Pulmonary artery endothelial cell (primary cell): ENCODE results near the gene C1orf21. TPM values are rescaled to one million over a fixed set of nuclear protein-coding genes. Genes with fewer than 3 reads are reported as not detected.
"Not testable (repeated sequence)": the region's sequence is repeated elsewhere in the genome, so short reads cannot be mapped to it uniquely, and the experiment has no call there.

Experiments
- DNase-seq: peaks from one replicate; pipeline ENCODE4 v3.0.0-alpha.2; 2011; ENCODE audit warnings: low read depth, low spot score
- total RNA-seq: library from RNA; depleted of rRNA; stranded (reverse); fragments of >200 nt; gene quantifications from 2 replicates; pipeline ENCODE4 v1.2.3, GENCODE V29; 2014

The C1orf21 gene
- total RNA-seq, 1 donor from 2014 or later: 26.2 TPM

DNA sequence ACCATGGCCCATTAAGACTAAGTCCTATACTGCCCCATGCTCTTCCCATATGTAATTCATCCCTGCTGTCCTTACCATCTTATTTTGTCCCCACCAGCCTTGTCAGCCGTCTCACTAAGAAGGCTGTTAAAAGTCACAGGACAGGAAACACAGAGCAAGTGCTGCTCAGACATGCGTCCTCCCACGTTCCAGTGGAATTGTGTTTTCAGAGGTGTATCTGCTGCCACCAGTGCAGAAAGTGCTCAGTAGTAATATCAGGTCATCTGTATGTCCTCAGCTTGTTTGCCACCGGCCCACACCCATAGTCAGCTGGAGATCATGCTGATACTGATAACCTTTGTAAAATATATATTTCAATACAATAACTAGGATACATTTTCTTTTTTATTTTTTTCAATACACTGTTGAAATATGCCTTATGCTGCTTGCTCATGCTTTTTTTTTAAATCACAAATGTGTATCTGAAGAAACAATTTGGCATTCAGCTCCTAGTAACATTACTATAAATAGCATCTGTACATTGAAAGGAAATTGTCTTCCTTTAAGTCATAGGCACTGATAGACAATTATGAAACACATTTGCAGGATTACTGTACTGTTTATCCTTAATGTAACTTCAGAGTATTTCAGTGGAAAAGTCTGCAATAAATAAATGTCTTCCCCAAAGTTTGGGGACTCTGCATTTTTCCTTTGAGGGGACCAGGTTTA, 211.0 kb downstream of the C1orf21 start:
- no peak for DNase-seq

DNA sequence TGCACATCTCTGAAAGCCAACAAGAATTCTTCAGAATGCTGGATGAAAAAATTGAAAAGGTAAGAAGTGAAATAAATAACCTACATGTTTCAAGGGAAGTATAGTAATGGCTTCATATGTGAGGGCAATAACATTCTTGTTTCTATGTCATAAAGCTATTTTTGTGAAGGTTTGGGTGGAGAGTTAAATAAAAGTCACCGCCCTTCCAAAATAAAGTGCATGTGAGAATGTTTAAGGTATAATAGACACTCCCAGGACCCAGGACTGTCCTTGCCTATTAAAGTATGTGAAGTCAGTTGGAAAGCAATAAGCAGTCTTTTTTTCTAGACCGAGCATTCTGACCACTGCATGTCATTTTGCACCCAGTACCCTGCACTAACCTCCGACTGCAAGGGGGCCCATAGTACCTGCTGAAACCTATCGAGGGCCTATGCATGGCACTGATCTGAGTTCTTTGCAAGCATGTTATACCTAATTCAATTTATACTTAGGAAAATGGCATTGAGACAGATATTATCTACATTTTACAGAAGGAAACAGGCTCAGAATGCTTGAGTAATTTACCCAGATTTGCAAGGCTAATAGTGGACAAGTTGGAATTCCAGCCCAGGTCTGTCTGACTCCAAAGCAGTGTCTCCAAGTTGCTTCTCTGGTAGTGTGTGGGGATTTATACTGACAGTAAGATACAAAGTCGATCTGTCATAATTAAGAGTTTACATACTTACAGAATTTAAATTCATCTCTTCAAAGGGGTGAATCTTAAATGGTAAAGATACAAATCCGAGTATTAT, 211.8 kb downstream of the C1orf21 start:
- no peak for DNase-seq

DNA sequence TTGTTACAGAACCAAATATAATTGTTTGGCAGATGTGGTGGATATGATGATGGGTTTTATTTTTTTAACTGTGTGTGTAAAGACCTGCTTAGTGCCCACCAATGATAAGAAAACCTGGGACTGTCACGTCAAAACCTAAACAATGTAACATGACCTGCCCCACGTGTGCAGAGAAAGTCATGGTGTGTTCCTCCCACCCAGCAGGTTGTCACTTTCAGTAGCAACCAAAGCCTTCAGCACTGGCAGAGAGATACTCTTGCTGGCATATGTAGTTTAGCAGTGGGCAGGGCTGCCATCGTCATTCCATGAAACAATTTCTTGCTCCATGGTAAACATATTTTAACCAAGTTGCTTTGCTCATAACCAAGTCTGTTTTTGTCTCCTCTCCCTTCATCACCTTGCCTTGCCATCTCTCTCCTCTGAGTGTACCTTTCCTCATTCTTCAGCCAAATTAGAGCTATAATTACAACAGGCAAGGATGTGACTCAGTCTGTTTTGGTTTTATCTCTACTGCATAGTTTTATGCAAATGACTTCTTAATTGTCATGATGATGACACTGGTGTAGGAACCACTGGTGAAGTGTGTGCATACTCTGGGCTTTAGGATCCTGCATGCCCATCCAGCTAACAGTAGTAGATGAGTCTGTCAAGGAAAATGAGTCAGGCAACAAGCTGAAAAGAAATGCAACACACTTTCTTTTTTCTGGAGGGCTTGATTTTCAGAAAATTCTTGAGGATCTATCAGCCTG, 217.5 kb downstream of the C1orf21 start:
- DNase-seq: no peak

- no peak for DNase-seq
Measured at GRCh38 chr1:184605941-184606340, 219.1 kb downstream of the C1orf21 start.

DNA sequence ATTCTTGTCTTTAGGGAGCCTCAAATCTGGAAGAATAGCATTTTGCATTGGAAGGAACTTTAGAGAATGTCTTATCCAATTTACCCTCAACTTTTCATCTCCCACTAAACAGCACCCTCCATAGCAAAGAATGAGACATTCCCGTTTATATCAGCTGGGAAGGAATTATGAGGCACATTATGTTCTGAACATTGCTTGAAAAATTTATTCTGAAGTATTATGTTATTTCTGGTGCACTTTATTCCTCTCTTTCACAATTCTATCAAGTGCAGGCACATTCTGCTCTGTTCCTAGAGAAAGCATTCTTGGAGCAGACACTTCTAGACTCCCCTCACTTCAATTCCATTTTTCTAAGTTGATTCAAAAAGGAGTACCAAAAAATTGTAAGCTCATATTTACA, 220.0 kb downstream of the C1orf21 start:
- DNase-seq: no peak

DNA sequence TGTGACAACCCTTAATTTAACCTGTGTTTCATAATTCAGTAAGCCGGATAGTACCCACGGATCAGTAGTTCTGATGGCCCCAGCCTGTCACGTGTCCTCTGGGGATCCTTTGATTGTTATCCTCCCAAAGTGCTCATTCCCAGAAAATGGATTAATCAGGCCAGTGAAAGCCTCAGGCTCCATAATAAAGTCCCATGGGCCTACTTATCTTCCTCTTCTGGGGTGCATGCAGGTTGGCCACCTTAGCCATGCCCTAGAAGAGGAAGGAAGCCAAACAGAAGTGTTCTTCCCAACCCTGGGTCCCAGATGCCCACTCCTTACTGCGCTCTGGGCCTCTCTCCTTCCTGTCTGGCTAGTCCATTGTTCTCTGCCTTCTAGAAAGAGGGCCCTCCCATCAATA, 221.8 kb downstream of the C1orf21 start:
- no peak for DNase-seq

DNA sequence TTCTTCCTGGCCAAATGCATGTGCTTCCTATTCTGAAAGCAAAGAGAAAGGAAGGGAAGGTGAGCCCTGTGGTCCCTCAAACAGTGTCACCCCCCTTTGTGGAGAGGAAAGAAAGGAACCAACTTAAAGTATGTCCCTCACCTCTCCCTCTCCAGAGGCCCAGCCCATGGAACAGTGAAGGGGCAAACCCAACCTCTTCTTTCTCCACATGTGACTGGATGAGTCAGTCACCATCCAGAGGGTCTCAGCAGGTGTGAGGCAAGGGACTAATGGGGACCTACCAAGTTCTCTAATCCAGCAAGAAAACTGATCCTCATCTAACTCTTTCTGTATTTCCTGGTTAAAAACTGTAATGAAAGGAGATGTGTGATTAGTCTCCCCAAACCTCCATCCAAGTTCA, 222.2 kb downstream of the C1orf21 start:
- DNase-seq: no peak

DNA sequence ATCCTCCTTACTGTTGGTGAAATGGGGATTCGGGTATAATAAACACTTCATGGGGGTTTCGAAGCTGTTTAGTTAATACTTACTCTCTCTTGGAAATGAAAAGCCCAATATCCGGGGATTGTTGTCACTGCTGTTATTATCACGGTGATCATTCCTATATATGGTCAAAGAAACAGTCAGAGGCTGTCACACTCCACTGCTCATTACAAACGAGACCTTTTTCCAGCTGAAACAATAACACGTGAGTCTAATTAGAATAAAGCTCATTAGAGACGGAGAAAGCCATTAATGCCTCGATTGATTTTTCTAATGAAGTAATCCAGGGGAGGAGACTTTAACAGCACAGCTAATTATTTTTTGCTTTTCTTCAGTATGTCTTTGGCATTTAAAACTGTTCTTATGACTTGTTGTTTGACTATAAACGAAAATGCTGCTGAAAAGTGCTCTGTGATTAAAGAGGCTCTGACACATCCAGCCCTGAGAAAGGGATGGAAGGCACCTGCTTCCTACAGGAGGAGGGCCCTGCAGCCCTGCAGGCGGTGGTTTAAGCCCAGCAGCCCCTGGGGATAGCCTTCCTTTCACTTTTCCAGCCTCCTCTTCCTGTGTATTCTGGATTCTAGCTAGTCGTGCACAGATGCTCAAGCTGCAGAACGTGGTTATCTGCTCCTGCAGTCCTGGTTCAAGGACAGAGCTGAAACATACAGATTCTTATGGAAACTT, 224.2 kb downstream of the C1orf21 start:
- DNase-seq: no peak

GRCh38 chr1:184612229-184612628, 225.4 kb downstream of the C1orf21 start:
- DNase-seq: not testable (repeated sequence)

DNA sequence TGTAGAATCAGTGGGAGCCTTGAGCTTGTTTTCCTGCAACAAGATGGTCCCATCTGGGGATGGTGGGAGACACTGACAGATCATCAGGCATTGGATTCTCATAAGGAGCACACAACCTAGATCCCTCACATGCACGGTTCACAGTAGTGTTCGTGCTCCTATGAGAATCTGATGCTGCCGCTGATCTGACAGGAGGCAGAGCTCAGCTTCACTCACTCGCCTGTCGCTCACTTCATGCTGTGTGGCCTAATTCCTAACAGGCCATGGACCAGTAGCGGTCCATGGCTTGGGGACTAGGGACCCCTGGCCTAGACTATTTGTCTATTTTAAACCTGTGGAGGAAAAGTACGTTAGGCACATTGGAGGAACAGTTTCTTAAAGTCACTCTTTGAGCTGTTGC, 227.8 kb downstream of the C1orf21 start:
- DNase-seq: no peak

DNA sequence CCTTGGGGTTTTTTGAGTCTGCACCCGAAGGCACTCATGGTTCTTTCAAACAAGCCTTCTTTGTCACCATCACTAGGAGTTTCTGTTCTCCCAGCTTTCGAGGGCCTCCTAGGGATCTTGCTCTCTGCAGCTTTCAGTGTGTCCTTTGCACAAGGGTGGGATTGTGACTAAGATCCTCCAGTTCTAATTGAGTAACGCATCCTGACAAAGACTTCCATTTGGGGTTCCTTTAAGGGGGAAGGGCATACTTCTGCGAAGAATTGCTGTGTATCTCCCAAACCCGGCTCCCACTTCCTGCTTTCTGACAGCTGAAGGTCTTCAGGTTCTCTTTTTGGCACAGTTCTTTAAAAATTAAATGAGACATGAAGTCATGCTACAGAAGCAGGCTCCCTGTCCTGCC, 228.5 kb downstream of the C1orf21 start:
- no peak for DNase-seq

GRCh38 chr1:184616504-184616903, 229.7 kb downstream of the C1orf21 start:
- DNase-seq: no peak

- no peak for DNase-seq
Measured at GRCh38 chr1:184617433-184618029, 230.7 kb downstream of the C1orf21 start.

- DNase-seq: no peak
Measured at GRCh38 chr1:184618851-184619250, 232.0 kb downstream of the C1orf21 start.

DNA sequence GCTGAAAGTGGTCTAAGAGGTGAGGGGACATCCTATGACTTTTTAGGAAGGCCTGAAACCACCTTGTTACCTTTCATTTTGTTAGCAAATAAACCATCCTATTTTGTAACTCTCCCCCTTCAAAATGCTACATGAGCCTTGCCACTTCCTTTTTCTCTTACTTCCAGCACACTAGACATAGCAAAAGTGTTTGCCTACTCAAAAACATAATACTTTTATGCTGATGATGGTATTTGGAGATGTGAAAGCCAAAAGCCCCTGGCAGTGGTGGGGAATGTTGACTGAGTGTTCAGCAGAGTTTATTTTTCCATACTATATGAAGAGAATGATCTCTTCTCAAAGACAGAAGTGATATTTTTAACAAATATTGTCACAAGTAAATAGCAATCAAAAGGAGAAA, 233.6 kb downstream of the C1orf21 start:
- no peak for DNase-seq

- DNase-seq: no peak
Measured at GRCh38 chr1:184621260-184621659, 234.4 kb downstream of the C1orf21 start.

DNA sequence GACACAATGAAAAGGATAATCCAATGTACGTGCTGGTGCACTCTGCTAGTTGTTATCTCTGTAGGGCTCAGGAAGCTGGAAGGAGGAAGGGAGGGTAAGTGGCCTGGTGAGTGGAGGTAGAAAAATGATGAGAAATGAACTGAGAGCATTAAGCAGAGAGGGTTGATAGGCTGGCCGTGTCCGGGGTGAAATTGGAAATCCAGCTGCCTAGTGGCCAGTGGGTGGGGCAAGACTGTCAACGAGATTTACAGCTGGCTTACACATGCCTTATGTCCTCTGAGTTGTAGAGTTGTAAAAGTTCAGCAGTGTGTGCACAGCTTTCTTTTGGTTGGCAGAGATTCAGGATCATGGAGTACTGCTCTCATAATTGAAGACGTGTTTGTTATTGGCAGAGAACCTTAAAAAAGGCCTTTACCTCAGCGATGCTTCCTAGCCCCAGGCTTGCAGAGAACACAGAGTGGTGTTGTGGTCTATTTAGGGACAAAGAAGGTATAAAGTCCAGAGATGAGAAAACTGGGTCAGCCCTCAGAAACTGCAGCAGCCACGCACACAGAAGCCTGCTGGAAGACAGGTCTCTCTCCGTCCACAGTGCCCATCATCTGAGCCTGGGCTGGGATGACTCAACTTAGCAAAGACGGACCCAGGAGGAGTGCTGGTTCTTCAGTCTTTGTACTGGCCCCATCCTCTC, 235.5 kb downstream of the C1orf21 start:
- DNase-seq: no peak

DNA sequence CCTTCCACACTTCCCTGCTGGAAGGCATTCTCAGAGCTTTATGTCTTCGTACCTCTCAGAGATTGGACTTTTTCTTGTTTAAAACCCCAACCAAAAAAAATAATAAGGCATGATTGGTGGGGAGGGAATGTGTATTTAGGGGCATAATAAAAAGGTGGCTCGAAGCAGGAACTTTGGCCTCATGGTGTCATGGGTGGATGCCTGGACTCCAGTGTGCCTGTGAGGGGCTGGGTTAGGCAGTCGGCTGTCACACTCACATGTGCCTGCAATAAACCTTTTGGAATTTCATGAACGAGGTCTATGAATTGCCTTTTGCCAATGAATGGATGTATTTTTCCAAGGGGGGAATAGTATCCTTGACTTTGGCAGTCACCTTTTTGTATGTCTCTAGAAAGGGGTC, 236.6 kb downstream of the C1orf21 start:
- DNase-seq: no peak

- DNase-seq: no peak
Measured at GRCh38 chr1:184624051-184624450, 237.2 kb downstream of the C1orf21 start.

DNA sequence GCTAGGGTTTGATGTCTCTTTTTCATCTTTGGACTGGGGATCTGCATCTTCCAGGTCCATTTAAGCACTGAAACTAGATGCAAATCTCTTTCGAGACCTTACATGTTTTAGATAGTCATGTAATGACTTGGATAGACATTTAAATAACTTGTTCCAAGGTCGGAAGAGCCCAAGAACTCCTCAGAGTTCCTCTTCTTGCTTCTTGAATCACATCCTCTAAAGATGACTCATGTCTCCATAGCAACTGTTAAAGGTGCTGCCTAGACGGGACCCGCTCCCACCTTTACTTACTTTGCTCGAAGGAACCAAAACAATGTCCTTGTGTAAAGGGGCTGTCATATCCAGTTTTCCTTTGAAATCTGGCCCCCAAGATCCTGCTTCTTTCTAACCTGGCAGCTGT, 237.8 kb downstream of the C1orf21 start:
- DNase-seq: no peak

DNA sequence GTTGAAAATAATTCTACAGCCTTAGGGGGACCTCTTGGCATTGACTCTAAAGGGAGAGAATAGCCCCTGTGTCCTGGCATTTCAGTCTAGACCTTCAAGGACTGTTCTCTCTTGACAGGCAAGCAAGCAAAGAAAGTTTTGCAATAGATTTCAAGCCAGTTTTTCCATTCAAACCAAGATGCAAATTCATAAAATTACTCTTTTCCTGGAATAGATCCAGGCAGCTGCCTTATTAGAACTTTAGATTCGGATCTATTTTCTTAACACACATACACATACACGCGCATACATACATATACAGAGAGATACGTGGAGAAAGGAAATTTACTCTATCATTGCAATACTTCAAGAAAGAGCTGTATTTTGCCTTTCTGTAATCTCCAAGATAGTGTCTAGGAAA, 238.4 kb downstream of the C1orf21 start:
- DNase-seq: no peak
